Endothelial cell (in vitro differentiated cells): ENCODE measurements around the gene CNTN6. TPM values are rescaled to one million over a fixed set of nuclear protein-coding genes. Genes with fewer than 3 reads are reported as not detected.
"Not testable (repeated sequence)": the region's sequence is repeated elsewhere in the genome, so short reads cannot be mapped to it uniquely, and the experiment has no call there.

Experiments used
- DNase-seq: peaks from one replicate; pipeline ENCODE4 v3.0.0; 2021; ENCODE audit warnings: low spot score
- H3K27ac Mint-ChIP-seq: one replicate; pipeline ENCODE4 v1.8.0; 2021; ENCODE audit warnings: mixed read lengths, inconsistent platforms; ENCODE audit not compliant: unreplicated experiment
- H3K27me3 Mint-ChIP-seq: one replicate; pipeline ENCODE4 v1.8.0; 2021; ENCODE audit warnings: mild to moderate bottlenecking, moderate library complexity, mixed read lengths, inconsistent platforms; ENCODE audit not compliant: unreplicated experiment
- H3K36me3 Mint-ChIP-seq: one replicate; pipeline ENCODE4 v1.8.0; 2021; ENCODE audit warnings: mild to moderate bottlenecking, low read depth, mixed read lengths, inconsistent platforms; ENCODE audit not compliant: unreplicated experiment
- H3K4me1 Mint-ChIP-seq: one replicate; pipeline ENCODE4 v1.8.0; 2021; ENCODE audit warnings: mild to moderate bottlenecking, mixed read lengths, inconsistent platforms; ENCODE audit not compliant: unreplicated experiment
- H3K4me3 Mint-ChIP-seq: one replicate; pipeline ENCODE4 v1.8.0; 2021; ENCODE audit warnings: mild to moderate bottlenecking, mixed read lengths, inconsistent platforms; ENCODE audit not compliant: unreplicated experiment
- H3K9me3 Mint-ChIP-seq: one replicate; pipeline ENCODE4 v1.8.0; 2021; ENCODE audit warnings: mixed read lengths, inconsistent platforms; ENCODE audit not compliant: unreplicated experiment
- total RNA-seq: library from RNA; stranded (reverse); fragmentation: NEBNext Ultra II Directional; extraction: Animal tissue kit (Norgen Biotek cat#: 25700); gene quantifications from one replicate; pipeline ENCODE4 v1.2.1, GENCODE V29; 2021; ENCODE audit not compliant: unreplicated experiment
- TF ChIP-seq, protein P1 (sequence below): fragments of 200-600 bp; sonication (generic); IDR thresholded peaks from one replicate; pipeline ENCODE4 v1.5.0; 2021; ENCODE audit warnings: antibody characterized with exemption; ENCODE audit not compliant: unreplicated experiment

The CNTN6 gene
- total RNA-seq, 1 donor from 2014 or later: not detected

DNA sequence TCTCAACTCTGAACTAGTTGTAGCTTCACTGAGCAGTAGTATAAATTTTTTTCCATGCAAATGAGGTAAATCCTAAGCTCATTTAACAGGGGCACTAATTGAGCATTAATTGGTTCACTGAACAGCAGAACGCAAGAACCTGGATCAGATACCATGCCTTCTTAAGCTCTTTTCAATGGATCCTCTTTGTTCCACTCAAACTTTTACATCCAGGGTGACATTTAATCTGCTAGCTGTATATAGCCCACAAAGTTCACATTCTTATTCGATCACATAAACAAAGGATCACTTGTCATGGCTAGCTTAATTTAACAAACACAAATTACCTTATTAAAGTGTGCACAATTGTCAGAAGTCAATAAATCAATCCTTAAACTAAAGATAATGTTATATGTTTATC, 281.6 kb downstream of the CNTN6 start:
- DNase-seq: no peak
- no peaks in the 10 kb centered on the region for H3K36me3 Mint-ChIP-seq
- no peaks in the 10 kb centered on the region for H3K4me1 Mint-ChIP-seq
- no peak overlapping the region for H3K27ac Mint-ChIP-seq
- TF ChIP-seq, protein P1, sequence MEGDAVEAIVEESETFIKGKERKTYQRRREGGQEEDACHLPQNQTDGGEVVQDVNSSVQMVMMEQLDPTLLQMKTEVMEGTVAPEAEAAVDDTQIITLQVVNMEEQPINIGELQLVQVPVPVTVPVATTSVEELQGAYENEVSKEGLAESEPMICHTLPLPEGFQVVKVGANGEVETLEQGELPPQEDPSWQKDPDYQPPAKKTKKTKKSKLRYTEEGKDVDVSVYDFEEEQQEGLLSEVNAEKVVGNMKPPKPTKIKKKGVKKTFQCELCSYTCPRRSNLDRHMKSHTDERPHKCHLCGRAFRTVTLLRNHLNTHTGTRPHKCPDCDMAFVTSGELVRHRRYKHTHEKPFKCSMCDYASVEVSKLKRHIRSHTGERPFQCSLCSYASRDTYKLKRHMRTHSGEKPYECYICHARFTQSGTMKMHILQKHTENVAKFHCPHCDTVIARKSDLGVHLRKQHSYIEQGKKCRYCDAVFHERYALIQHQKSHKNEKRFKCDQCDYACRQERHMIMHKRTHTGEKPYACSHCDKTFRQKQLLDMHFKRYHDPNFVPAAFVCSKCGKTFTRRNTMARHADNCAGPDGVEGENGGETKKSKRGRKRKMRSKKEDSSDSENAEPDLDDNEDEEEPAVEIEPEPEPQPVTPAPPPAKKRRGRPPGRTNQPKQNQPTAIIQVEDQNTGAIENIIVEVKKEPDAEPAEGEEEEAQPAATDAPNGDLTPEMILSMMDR: no peak
- peaks cover 1% of the 10 kb centered on the region for H3K27me3 Mint-ChIP-seq
- peaks cover 27% of the 10 kb centered on the region for H3K9me3 Mint-ChIP-seq
- H3K4me3 Mint-ChIP-seq: no peak overlapping the region

DNA sequence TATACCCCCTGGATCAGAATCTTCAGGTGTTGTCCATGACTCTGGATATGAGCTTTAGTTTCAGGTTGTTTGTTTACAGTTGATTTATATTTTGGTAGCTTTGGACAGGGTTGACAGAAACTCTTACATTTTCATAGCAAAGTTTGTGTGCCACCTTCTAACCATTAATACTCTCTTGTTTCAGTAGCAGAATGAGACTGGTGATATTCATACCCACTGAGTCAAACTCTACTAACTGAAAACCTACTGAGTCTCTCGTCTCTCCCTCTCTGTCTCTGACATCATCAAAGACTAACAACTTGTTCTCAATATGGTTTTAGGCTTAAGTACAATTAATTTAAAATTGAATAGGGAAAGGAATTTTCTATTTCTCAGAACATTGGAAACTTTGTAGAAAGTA, 282.3 kb downstream of the CNTN6 start:
- Mint-ChIP-seq H3K4me1 (no peaks in the 10 kb centered on the region), H3K9me3 (peaks cover 27% of the 10 kb centered on the region), H3K27ac (no peak overlapping the region), H3K4me3 (no peak overlapping the region), H3K27me3 (peaks cover 1% of the 10 kb centered on the region), H3K36me3 (no peaks in the 10 kb centered on the region)
- TF ChIP-seq, protein P1: no peak
- DNase-seq: no peak

DNA sequence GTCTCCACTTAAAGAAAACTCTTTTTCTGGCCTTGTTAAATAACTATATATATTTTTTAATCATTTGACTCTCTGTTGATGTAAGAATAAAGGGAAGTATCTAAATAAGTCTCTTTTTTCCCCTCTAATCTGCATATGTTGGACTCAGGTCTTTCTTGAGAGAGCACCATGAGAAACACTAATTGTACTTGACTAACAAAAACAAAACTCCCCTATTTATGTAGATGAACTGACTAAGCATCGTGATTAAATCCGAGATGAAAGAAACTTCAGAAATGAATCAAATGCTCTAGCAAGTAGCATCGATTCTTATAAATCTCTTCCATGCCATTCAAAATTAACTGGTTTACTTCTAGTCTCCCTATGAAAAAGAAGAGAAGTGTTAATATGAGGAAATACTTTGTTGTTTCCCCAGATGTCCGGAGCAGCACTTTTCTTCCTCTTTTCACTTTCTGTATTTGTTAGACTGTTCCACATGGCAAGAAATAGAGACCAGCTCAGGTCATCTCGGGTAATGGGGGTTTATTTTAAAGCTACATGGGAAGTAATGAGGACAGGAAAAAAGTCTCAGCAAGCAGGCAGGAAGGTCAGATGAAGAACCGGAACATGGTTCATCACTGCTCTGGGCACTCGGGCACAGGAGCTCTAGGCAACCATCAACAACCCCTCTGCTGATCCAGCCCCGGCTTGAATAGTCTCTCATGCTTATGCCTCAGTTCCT, 288.3 kb downstream of the CNTN6 start:
- H3K4me1 Mint-ChIP-seq: no peaks in the 10 kb centered on the region
- TF ChIP-seq, protein P1: no peak
- no peak overlapping the region for H3K4me3 Mint-ChIP-seq
- no peaks in the 10 kb centered on the region for H3K36me3 Mint-ChIP-seq
- DNase-seq: no peak
- peaks cover 1% of the 10 kb centered on the region for H3K27me3 Mint-ChIP-seq
- no peak overlapping the region for H3K27ac Mint-ChIP-seq
- H3K9me3 Mint-ChIP-seq: peaks cover 32% of the 10 kb centered on the region

DNA sequence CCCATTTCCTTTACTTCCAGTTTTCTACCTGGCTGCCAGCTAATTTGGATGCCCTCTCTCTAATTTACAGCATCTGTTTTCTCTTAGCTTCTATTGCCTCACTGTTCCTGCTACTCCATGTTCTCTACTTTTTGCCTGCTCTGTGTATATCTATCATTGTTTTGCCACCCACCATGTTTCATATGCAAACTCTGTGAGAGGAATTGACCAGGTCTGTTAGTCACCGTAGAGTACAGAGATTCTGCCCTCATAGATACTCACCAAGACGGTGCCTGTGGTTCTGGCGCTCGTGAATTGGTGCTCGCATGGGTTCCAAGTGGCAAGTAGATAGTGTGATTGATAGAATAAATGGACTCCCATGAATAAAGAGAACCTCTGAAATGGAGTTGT, 288.8 kb downstream of the CNTN6 start:
- TF ChIP-seq, protein P1: no peak
- H3K9me3 Mint-ChIP-seq: peaks cover 32% of the 10 kb centered on the region
- H3K27ac Mint-ChIP-seq: no peak overlapping the region
- H3K27me3 Mint-ChIP-seq: peaks cover 1% of the 10 kb centered on the region
- H3K4me1 Mint-ChIP-seq: no peaks in the 10 kb centered on the region
- DNase-seq: no peak
- H3K36me3 Mint-ChIP-seq: no peaks in the 10 kb centered on the region
- H3K4me3 Mint-ChIP-seq: no peak overlapping the region

DNA sequence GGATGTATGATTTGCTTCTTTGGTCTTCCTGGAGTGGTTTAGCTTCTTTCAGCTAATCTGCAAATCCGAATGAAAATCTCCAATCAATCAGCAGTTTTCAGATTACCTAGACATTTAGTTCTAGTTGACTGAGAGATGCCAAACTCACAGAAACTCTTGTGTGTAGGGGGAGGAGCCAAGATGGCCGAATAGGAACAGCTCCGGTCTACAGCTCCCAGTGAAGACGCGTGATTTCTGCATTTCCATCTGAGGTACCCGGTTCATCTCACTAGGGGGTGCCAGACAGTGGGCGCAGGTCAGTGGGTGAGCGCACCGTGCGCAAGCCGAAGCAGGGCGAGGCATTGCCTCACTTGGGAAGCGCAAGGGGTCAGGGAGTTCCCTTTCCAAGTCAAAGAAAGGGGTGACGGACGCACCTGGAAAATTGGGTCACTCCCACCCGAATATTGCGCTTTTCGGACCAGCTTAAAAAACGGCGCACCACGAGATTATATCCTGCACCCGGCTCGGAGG, 294.6 kb downstream of the CNTN6 start:
- DNase-seq, H3K27me3 Mint-ChIP-seq, H3K4me1 Mint-ChIP-seq, H3K4me3 Mint-ChIP-seq, H3K36me3 Mint-ChIP-seq, H3K27ac Mint-ChIP-seq: not testable (repeated sequence)
- H3K9me3 Mint-ChIP-seq: peaks cover 13% of the 10 kb centered on the region
